ENCODE measurements around the gene SLC6A4. TPM values are rescaled to one million over a fixed set of nuclear protein-coding genes. Genes with fewer than 3 reads are reported as not detected.

Gene SLC6A4
- total RNA-seq, 1 experiment from 2014 or later = 20.6 TPM

DNA sequence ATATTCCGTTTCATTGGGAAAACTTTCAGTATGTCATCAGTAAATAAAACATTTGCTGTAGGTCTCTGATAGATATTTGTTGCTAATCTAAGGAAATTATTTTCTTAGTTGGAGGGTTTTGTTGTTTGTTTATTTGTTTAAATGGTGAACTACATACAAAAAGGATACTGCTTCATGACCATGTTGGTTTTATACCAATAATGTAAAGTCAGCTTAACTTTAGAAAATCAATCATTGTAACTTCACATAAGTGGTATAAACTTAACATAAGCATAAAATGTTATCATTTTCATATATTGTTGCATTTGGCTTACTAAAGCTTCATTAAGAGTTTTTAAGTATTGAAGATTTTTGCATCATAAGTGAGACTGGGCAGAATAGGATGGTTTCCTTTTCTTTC lies 60.9 kb downstream of the SLC6A4 start:
- H3K27me3 ChIP-seq (replicated peaks; ENCODE audit: control insufficient read depth, insufficient read depth, low read length) = no peaks in the 10 kb centered on the region
- H3K4me1 ChIP-seq = no peaks in the 10 kb centered on the region
- no TSS peak for BruUV-seq (replicated peaks)
- TF ChIP-seq, protein P1, sequence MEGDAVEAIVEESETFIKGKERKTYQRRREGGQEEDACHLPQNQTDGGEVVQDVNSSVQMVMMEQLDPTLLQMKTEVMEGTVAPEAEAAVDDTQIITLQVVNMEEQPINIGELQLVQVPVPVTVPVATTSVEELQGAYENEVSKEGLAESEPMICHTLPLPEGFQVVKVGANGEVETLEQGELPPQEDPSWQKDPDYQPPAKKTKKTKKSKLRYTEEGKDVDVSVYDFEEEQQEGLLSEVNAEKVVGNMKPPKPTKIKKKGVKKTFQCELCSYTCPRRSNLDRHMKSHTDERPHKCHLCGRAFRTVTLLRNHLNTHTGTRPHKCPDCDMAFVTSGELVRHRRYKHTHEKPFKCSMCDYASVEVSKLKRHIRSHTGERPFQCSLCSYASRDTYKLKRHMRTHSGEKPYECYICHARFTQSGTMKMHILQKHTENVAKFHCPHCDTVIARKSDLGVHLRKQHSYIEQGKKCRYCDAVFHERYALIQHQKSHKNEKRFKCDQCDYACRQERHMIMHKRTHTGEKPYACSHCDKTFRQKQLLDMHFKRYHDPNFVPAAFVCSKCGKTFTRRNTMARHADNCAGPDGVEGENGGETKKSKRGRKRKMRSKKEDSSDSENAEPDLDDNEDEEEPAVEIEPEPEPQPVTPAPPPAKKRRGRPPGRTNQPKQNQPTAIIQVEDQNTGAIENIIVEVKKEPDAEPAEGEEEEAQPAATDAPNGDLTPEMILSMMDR (IDR thresholded peaks at IDR 0.05; ENCODE audit: insufficient read depth in 1 of 2, low read depth in 1 of 2, low read length in 1 of 2, severe bottlenecking in 1 of 2, unreplicated experiment in 1 of 2) = no peak
- no peak for DNase-seq
- Mint-ChIP-seq H3K27ac (ENCODE audit: unreplicated experiment) (no peak overlapping the region), H3K9me3 (ENCODE audit: unreplicated experiment) (no peaks in the 10 kb centered on the region), H3K36me3 (ENCODE audit: insufficient read depth, unreplicated experiment) (peaks cover 60% of the 10 kb centered on the region), H3K4me1 (ENCODE audit: low read depth, unreplicated experiment) (no peaks in the 10 kb centered on the region), H3K27me3 (ENCODE audit: insufficient read depth, unreplicated experiment) (no peaks in the 10 kb centered on the region), H3K4me3 (ENCODE audit: unreplicated experiment) (no peak overlapping the region)
- no peak overlapping the region for H3K4me3 ChIP-seq (ENCODE audit: low read depth, low read length)
- ChIA-PET POLR2A (no interaction called here), CTCF (no interaction called here)
- no peaks in the 10 kb centered on the region for H3K36me3 ChIP-seq (ENCODE audit: control insufficient read depth, insufficient read depth, low read length)
- intact Hi-C loops (cut with micrococcal nuclease; ENCODE audit: unreplicated experiment) = no loop called here
- H3K9me3 ChIP-seq = no peaks in the 10 kb centered on the region

DNA sequence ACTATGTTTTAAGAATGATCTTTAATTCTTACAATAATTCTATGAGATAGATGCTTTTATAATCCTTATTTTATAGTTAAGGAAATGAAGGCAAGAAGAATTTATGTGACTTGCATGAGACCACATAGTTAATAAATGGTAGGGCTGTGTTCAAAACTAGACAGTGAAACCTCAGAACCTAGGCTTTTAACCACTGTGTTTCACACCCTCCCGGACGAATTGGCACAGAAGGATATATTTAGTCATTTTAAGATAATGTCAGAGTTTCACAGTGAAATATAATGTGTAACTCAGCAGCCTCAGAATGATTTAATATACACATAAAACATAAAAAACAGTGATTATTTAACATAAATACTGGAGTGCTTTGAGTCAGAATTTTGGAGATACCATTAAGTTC lies 61.8 kb downstream of the SLC6A4 start:
- intact Hi-C loops (cut with micrococcal nuclease; ENCODE audit: unreplicated experiment) = no loop called here
- ChIA-PET CTCF (no interaction called here), POLR2A (no interaction called here)
- H3K36me3 ChIP-seq (ENCODE audit: control insufficient read depth, insufficient read depth, low read length) = no peaks in the 10 kb centered on the region
- no peak overlapping the region for H3K4me3 Mint-ChIP-seq (ENCODE audit: unreplicated experiment)
- no peaks in the 10 kb centered on the region for H3K9me3 Mint-ChIP-seq (ENCODE audit: unreplicated experiment)
- no peak for DNase-seq
- H3K27me3 Mint-ChIP-seq (ENCODE audit: insufficient read depth, unreplicated experiment) = no peaks in the 10 kb centered on the region
- H3K36me3 Mint-ChIP-seq (ENCODE audit: insufficient read depth, unreplicated experiment) = peaks cover 52% of the 10 kb centered on the region
- no TSS peak for BruUV-seq (replicated peaks)
- no peak overlapping the region for H3K27ac Mint-ChIP-seq (ENCODE audit: unreplicated experiment)
- TF ChIP-seq, protein P1 (IDR thresholded peaks at IDR 0.05; ENCODE audit: insufficient read depth in 1 of 2, low read depth in 1 of 2, low read length in 1 of 2, severe bottlenecking in 1 of 2, unreplicated experiment in 1 of 2) = no peak
- no peaks in the 10 kb centered on the region for H3K9me3 ChIP-seq
- no peaks in the 10 kb centered on the region for H3K4me1 Mint-ChIP-seq (ENCODE audit: low read depth, unreplicated experiment)
- no peak overlapping the region for H3K4me3 ChIP-seq (ENCODE audit: low read depth, low read length)
- no peaks in the 10 kb centered on the region for H3K27me3 ChIP-seq (replicated peaks; ENCODE audit: control insufficient read depth, insufficient read depth, low read length)
- H3K4me1 ChIP-seq = no peaks in the 10 kb centered on the region

DNA sequence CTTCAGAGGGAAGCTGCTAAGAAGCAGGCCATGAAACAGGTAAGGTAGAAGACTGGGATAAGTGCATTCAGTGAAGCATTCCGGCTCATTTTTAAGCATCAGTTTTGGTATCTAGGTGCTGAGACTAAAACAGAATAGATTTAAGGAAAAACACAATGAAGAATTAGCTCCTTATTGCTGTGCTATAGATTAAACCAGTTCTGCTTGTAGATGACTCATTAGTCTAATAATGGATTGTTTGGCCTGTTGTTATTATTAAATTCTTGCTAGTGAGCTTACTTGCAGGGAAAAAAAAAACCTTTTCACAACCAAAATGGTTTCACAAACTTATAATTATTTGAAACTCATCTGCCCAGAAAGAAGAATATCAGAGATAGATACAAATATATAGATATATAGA lies 62.9 kb downstream of the SLC6A4 start:
- no peaks in the 10 kb centered on the region for H3K9me3 ChIP-seq
- Mint-ChIP-seq H3K4me1 (ENCODE audit: low read depth, unreplicated experiment) (no peaks in the 10 kb centered on the region), H3K4me3 (ENCODE audit: unreplicated experiment) (no peak overlapping the region), H3K9me3 (ENCODE audit: unreplicated experiment) (no peaks in the 10 kb centered on the region), H3K27ac (ENCODE audit: unreplicated experiment) (no peak overlapping the region), H3K27me3 (ENCODE audit: insufficient read depth, unreplicated experiment) (no peaks in the 10 kb centered on the region), H3K36me3 (ENCODE audit: insufficient read depth, unreplicated experiment) (peaks cover 43% of the 10 kb centered on the region)
- TF ChIP-seq, protein P1 (IDR thresholded peaks at IDR 0.05; ENCODE audit: insufficient read depth in 1 of 2, low read depth in 1 of 2, low read length in 1 of 2, severe bottlenecking in 1 of 2, unreplicated experiment in 1 of 2) = no peak
- H3K4me1 ChIP-seq = no peaks in the 10 kb centered on the region
- no peak for DNase-seq
- no peaks in the 10 kb centered on the region for H3K27me3 ChIP-seq (replicated peaks; ENCODE audit: control insufficient read depth, insufficient read depth, low read length)
- POLR2A ChIA-PET = no interaction called here
- intact Hi-C loops (cut with micrococcal nuclease; ENCODE audit: unreplicated experiment) = no loop called here
- H3K4me3 ChIP-seq (ENCODE audit: low read depth, low read length) = no peak overlapping the region
- H3K36me3 ChIP-seq (ENCODE audit: control insufficient read depth, insufficient read depth, low read length) = no peaks in the 10 kb centered on the region
- CTCF ChIA-PET = no interaction called here
- BruUV-seq (replicated peaks) = no TSS peak
